Endothelial cell of umbilical vein (primary cell): ENCODE results near the gene AHCY. TPM values are rescaled to one million over a fixed set of nuclear protein-coding genes. Genes with fewer than 3 reads are reported as not detected.

Experiments used
- BruUV-seq: library from RNA; stranded (reverse); fragments of 400-500 nt; replicated peaks from 2 replicates; lab custom pipeline; 2021; lab: Mats Ljungman, UMichigan
- CTCF ChIA-PET: fragments of 300-600, 350-600 bp; sonication (Branson Sonifier 250); formaldehyde crosslinking; loops from one replicate; lab custom pipeline; 2021; ENCODE audit warnings: antibody characterized with exemption, inconsistent platforms; lab: Charles Lee
- POLR2A ChIA-PET: fragments of 300-600, 350-600 bp; sonication (Branson Sonifier 250); formaldehyde crosslinking; loops from one replicate; lab custom pipeline; 2021; ENCODE audit warnings: antibody characterized with exemption, inconsistent platforms; lab: Charles Lee
- DNase-seq: peaks from one replicate; pipeline ENCODE4 v3.0.0-alpha.2; 2011; ENCODE audit warnings: low read depth, low spot score
- FAIRE-seq: peaks from 2 replicates; lab custom pipeline; 2011; peaks lifted over from hg19 to GRCh38; lab: Jason Lieb, UNC
- H2AFZ ChIP-seq: 2 replicates; pipeline ENCODE4 v1.6.0; 2012; ENCODE audit warnings: low read depth, low read length, control low read depth, inconsistent platforms
- H3K27ac ChIP-seq: 2 replicates; pipeline ENCODE4 v1.5.1; 2011; ENCODE audit warnings: low read depth, mild to moderate bottlenecking, control low read depth, low read length, moderate library complexity; ENCODE audit not compliant: insufficient read depth
- H3K27me3 ChIP-seq, 2 experiments: 2 replicates each; pipeline versions ENCODE4 v1.6.0 to v1.6.1; 2011; ENCODE audit warnings: low read length in 2 of 2, mixed read lengths in 1 of 2; ENCODE audit not compliant: control insufficient read depth in 2 of 2, insufficient read depth in 2 of 2
- H3K36me3 ChIP-seq, 2 experiments: 2 replicates in 1 of 2; 3 replicates in 1 of 2; pipeline ENCODE4 v1.5.1; 2011; ENCODE audit warnings: low read length in 2 of 2, mild to moderate bottlenecking in 1 of 2, moderate library complexity in 1 of 2; ENCODE audit not compliant: control insufficient read depth in 2 of 2, insufficient read depth in 2 of 2; ENCODE audit errors: extremely low read depth in 1 of 2
- H3K4me1 ChIP-seq: 3 replicates; pipeline ENCODE4 v1.5.1; 2011; ENCODE audit warnings: mild to moderate bottlenecking, low read length; ENCODE audit not compliant: control insufficient read depth, insufficient read depth; ENCODE audit errors: extremely low read depth
- H3K4me2 ChIP-seq: 2 replicates; pipeline ENCODE4 v1.6.1; 2011; ENCODE audit warnings: low read length, control low read depth, mixed read lengths; ENCODE audit not compliant: insufficient read depth
- H3K4me3 ChIP-seq, 3 experiments: fragments of 200-600 bp in 1 of 3; sonication (generic), shearing (Covaris generic) in 1 of 3; replicated peaks in 1 of 3; 2 replicates each; pipeline ENCODE4 v1.5.1; 2011 to 2016; ENCODE audit warnings: control low read depth in 3 of 3, low read length in 3 of 3, mild to moderate bottlenecking in 2 of 3, inconsistent platforms in 1 of 3, low read depth in 1 of 3, moderate library complexity in 1 of 3; ENCODE audit not compliant: insufficient read depth in 1 of 3
- H3K79me2 ChIP-seq: 2 replicates; pipeline ENCODE4 v1.6.0; 2012; ENCODE audit warnings: low read length, inconsistent platforms; ENCODE audit not compliant: control insufficient read depth, insufficient read depth
- H3K9ac ChIP-seq: replicated peaks from 2 replicates; pipeline ENCODE3; 2011; ENCODE audit warnings: low read length, control low read depth; ENCODE audit not compliant: insufficient read depth; ENCODE audit errors: extremely low read depth
- H3K9me1 ChIP-seq: replicated peaks from 3 replicates; pipeline ENCODE4 v1.6.0; 2011; ENCODE audit warnings: mild to moderate bottlenecking, low read length; ENCODE audit not compliant: control insufficient read depth, insufficient read depth; ENCODE audit errors: extremely low read depth
- H3K9me3 ChIP-seq: replicated peaks from 2 replicates; pipeline ENCODE4 v1.5.1; 2012; ENCODE audit warnings: low read length, inconsistent platforms; ENCODE audit not compliant: control insufficient read depth, insufficient read depth
- H4K20me1 ChIP-seq: replicated peaks from 2 replicates; pipeline ENCODE3; 2011; ENCODE audit warnings: mild to moderate bottlenecking, low read length; ENCODE audit not compliant: control insufficient read depth, insufficient read depth; ENCODE audit errors: extremely low read depth
- EZH2 ChIP-seq: IDR thresholded peaks from 2 replicates; pipeline ENCODE4 v1.6.1; 2012; ENCODE audit warnings: borderline replicate concordance, low read depth, mild to moderate bottlenecking, moderate library complexity, low read length, inconsistent platforms; ENCODE audit not compliant: severe bottlenecking
- FOS ChIP-seq: IDR thresholded peaks from 2 replicates; pipeline ENCODE4 v1.6.1; 2011; ENCODE audit warnings: mild to moderate bottlenecking, low read length, moderate library complexity, borderline replicate concordance; ENCODE audit not compliant: insufficient read depth
- GATA2 ChIP-seq: IDR thresholded peaks from 2 replicates; pipeline ENCODE4 v1.7.0; 2011; ENCODE audit warnings: low read depth, mild to moderate bottlenecking, moderate library complexity, mixed read lengths, low read length; ENCODE audit not compliant: insufficient read length, insufficient read depth
- JUN ChIP-seq: IDR thresholded peaks from 2 replicates; pipeline ENCODE4 v1.6.1; 2011; ENCODE audit warnings: borderline replicate concordance, low read depth; ENCODE audit not compliant: insufficient read length, insufficient read depth
- MYC ChIP-seq: IDR thresholded peaks from one replicate; pipeline ENCODE4 v1.6.1; 2011; ENCODE audit warnings: mild to moderate bottlenecking, low read depth, low read length
- POLR2A ChIP-seq: IDR thresholded peaks from 2 replicates; pipeline ENCODE4 v1.6.1; 2012; ENCODE audit warnings: low read depth, mild to moderate bottlenecking, control low read depth, low read length
- POLR2AphosphoS5 ChIP-seq: IDR thresholded peaks from 2 replicates; pipeline ENCODE4 v1.6.1; 2012; ENCODE audit warnings: low read depth, mild to moderate bottlenecking, control low read depth, low read length, moderate library complexity; ENCODE audit not compliant: insufficient read depth
- dilution Hi-C: fragments of 300-500 bp; cut with MboI; formaldehyde crosslinking; loops from one replicate; pipeline ENCODE4 v1.15.0; 2019; ENCODE audit warnings: low sequenced_read_pairs; ENCODE audit not compliant: extremely low pct_ligation_motif_present
- intact Hi-C: fragments of 100-400 bp; cut with micrococcal nuclease; formaldehyde crosslinking; loops from one replicate; pipeline ENCODE4 v1.10.0; 2022
- polyA plus RNA-seq, 4 experiments: library from polyadenylated mRNA; depleted of rRNA in 3 of 4; stranded (reverse) in 3 of 4; unstranded in 1 of 4; fragments of >200 nt; gene quantifications; 2 replicates each; pipeline versions ENCODE4 v1.2.1 to v1.2.3, GENCODE V29; 2011 to 2012; ENCODE audit warnings: missing spikeins in 1 of 4
- total RNA-seq: library from RNA; stranded (reverse); gene quantifications from 2 replicates; pipeline ENCODE4 v1.2.3, GENCODE V29; 2021
- TF ChIP-seq, protein P1 (sequence below): IDR thresholded peaks from 2 replicates; pipeline ENCODE4 v1.6.1; 2011; ENCODE audit not compliant: insufficient read depth, insufficient read length

The AHCY gene
- total and polyA plus RNA-seq, 2 donors (not counting 3 experiments of a cell fraction or from before 2014, with no cell fraction given): 94.7 to 168 TPM

DNA sequence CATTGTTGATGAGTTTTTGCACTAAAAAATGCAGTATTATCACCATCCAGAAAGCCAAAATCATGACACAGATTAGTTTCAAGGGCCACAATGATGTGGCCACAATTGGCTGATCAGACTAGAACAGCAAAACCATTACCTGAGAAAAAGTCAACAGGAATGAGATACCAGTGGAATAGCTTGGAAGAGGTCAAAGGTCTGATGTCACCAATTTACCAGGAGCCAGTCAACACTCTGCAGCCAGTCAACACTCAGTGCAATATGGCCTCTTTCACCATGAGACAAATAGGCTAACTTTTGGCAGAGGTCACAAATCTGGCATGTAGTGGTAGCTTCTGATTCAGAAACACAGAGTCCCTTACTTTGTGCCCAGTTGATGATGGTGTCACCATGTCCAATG is 69.5 kb downstream of the AHCY start:
- TF ChIP-seq GATA2 (no peak), POLR2AphosphoS5 (no peak), FOS (no peak), MYC (no peak), EZH2 (no peak), JUN (no peak), POLR2A (no peak)
- TF ChIP-seq, protein P1, sequence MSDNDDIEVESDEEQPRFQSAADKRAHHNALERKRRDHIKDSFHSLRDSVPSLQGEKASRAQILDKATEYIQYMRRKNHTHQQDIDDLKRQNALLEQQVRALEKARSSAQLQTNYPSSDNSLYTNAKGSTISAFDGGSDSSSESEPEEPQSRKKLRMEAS: no peak
- H3K36me3 ChIP-seq: no peaks in the 10 kb centered on the region
- ChIA-PET POLR2A (no interaction called here), CTCF (interaction anchor here (1.0 to 1.4 kb wide), 2 partner anchors 17 to 21 kb away, joined by 4 read pairs; no protein-coding TSS in a partner anchor)
- H3K9me3 ChIP-seq: no peaks in the 10 kb centered on the region
- intact Hi-C loops: no loop called here
- FAIRE-seq (no peak), DNase-seq (no peak)
- H3K27me3 ChIP-seq: peaks cover 10% of the 10 kb centered on the region in 2 experiments
- H3K4me1 ChIP-seq: no peaks in the 10 kb centered on the region
- no peaks in the 10 kb centered on the region for H4K20me1 ChIP-seq
- no peak overlapping the region for H3K9ac ChIP-seq
- H3K9me1 ChIP-seq: no peaks in the 10 kb centered on the region
- H3K4me2 ChIP-seq: no peak overlapping the region
- H3K27ac ChIP-seq: no peak overlapping the region
- no peak overlapping the region for H3K4me3 ChIP-seq
- dilution Hi-C loops: no loop called here
- H2AFZ ChIP-seq: no peak overlapping the region
- BruUV-seq: no TSS peak
- H3K79me2 ChIP-seq: no peaks in the 10 kb centered on the region
